Measurements from ENCODE around the gene FAM3D. TPM values are rescaled to one million over a fixed set of nuclear protein-coding genes. Genes with fewer than 3 reads are reported as not detected.
"Not testable (repeated sequence)": the region's sequence is repeated elsewhere in the genome, so short reads cannot be mapped to it uniquely, and the experiment has no call there.

The FAM3D gene, protein sequence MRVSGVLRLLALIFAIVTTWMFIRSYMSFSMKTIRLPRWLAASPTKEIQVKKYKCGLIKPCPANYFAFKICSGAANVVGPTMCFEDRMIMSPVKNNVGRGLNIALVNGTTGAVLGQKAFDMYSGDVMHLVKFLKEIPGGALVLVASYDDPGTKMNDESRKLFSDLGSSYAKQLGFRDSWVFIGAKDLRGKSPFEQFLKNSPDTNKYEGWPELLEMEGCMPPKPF
- not detected in 2 replicates for total RNA-seq

DNA sequence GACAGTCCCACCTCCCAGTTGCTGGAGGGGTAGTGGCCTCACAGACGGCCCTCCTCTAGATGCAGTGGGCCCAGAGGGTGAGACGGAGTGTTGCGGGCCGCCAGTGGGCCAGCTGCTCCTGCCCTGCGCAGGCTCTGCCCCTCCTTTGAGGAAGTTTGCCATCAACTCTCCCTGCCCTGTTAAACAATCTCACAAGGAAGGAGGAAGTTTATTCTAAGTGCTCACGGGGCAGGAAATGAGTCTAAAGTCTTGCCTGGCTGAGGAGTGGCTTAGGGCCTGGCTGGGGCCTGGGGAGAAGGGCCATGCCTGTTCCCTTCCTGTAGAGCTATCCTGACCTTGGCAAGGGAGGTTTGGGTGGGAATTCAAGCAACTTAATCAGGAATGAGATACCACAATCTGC lies at the start of gene FAM3D:
Gene FAM3D (minus strand): TSS at position 92 of the 400 bp plus-strand sequence. CDS start 11,211 bp downstream, outside the sequence.
- intact Hi-C loops (cut with micrococcal nuclease) = no loop called here

DNA sequence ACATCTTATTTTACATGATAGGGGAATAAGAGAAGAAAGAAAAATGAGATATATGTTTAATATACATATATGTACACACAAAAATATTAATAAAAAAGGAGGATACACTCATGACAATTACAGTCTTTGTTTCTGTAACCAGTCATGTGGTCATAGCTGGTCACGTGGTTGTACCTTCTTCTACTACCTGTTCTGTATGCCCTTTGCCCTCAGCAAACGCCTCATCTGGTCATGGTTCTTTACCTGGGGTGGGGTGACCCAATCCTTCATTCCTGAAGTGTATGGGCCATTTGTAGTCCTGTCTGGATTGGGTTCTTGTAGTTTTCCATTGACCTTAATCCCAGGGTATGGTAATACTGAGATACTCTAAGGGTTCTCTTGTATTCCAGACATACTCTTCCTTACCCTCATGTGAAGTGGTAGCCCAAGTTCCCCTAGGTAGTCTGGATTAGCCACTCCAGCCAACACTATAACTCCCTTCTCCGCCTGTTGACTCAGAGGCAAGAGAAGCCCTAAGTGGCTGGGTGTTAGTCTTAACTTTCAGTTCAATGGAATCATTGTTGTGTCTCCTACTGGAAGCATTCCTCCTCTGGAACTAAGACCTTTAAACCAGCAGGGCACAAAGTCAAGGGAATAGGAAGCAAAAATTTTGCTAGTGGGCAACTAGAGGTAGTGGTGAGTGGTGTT lies 47.3 kb upstream of the FAM3D start:
- intact Hi-C loops (cut with micrococcal nuclease) = no loop called here

DNA sequence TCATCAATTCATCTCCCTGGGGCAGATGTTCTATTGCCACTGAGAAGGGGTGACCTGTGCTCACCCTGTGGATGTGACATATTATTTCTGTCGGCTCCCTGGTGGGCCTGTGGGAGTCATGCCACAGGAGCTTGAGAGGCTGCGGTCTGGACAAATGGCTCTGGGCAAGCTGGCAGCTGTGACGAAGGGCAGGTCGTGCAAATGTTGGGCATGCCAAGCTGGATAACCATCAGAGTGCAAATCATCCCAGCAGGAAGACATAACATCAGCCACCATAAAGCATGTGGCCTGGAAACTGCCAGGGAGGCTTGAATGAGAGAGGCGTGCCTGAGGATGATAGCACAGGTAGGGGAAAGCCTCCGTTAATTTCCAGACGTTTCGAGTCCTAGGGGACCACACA lies 45.3 kb upstream of the FAM3D start:
- intact Hi-C loops (cut with micrococcal nuclease) = no loop called here

DNA sequence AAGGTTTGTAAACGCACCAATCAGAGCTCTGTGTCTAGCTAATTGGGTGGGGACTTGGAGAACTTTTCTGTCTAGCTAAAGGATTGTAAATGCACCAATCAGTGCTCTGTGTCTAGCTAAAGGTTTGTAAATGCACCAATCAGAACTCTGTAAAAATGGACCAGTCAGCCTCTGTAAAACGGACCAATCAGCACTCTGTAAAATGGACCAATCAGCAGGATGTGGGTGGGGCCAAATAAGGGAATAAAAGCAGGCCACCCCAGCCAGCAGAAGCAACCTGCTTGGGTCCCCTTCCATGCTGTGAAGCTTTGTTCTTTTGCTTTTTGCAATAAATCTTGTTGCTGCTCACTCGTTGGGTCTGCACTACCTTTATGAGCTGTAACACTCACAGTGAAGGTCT lies 42.4 kb upstream of the FAM3D start:
- intact Hi-C loops (cut with micrococcal nuclease) = not testable (repeated sequence)

DNA sequence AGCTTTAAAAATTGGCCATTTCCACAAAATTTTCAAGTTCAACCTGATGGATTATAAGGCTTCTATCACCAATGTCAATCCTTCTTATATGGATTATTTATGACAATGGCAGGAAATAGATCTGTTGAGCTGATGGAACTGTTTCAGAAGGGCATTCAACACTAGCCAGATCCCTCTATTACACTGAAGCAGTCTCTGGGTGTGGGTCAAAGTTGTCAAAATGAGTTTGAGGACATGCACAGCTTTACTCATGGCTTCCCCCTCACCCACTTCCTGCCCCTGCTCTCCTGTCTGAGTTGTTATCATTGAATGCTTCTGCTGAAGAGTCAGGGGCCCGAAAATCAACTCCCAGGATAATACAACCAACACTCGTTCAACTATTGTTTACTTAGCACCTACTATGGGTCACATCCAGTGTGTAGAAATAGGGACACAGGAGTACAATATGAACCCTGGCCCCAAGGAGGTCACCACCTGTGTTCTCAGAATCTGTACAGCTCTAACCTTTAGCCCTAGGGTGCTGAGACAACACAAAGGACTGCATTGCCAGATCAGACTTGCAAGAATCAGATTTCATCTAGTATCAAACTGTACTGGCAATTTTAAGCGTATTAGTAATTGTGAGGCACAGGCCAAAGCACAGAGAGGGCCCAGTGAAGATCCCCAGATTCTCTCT lies 41.7 kb upstream of the FAM3D start:
- intact Hi-C loops (cut with micrococcal nuclease) = no loop called here

DNA sequence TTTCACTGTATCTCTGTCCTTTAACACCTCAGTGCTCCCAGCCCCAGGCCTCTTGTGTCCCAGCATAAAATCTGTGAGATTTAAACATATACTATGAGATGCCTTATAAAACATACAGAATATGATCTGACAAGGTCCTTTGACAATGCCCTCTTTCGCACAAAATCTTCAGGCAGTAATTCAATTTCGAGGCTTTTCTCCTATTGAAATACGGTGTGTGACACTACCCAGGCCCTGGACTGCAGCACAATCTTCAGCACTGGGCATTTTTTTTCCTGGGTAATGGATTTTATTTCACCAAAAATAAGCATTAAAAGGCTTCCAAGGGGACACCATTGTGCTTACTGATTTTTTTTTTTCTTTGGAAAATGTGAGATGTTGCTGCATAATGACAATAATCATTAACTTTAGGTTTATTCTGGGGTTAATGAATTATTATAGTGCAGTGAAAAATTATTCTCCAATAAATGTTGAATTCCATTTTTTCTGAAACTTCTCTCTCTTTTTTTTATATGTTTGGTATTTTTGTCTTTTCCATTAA lies 40.9 kb upstream of the FAM3D start:
- intact Hi-C loops (cut with micrococcal nuclease) = no loop called here

DNA sequence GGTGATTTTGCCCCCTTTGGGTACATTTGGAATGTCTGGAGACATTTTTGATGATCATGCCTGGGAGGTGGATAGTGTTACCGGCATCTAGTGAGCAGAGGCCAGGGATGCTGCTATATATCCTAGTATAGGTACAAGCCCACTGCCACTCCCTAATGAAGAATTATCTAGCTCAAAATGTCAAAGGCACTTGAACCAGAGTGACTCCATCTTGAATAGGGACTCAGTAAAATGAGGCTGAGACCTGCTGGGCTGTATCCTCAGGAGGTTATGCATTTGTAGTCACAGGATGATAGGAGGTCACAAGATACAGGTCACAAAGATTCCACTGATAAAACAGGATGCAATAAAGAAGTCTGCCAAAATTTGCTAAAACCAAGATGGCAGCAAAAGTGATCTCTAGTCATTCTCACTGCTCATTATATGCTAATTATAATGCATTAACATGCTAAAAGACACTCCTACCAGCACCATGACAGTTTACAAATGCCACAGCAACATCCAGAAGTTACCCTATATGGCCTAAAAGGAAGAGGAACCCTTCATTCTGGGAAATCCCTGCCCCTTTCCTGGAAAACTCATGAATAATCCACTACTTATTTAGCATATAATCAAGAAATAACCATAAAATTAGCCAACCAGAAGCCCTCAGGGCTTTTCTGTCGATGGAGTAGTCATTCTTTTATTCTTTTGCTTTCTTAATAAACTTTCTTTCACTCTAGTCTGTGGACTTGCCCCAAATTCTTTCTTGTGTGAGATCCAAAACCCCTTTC lies 40.0 kb upstream of the FAM3D start:
- intact Hi-C loops (cut with micrococcal nuclease) = no loop called here

DNA sequence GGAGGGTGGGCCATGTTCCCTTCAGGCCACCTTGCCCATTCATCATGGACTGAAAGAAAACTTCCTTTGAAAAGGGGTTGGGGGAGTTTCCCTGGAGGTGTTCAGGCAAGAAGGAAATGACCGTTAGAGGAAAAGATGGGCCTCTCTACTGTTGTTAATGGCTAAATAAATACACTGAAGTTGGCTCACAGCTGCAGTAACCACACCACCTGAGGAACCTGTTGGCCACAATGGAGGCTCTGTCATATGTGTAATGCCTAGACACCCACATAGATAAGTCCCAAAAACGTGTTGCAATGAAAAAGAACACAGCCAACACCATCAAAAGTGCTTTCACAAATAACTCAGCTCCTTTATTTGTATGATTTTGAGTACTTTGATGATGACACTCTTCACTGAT lies 38.2 kb upstream of the FAM3D start:
- intact Hi-C loops (cut with micrococcal nuclease) = no loop called here

DNA sequence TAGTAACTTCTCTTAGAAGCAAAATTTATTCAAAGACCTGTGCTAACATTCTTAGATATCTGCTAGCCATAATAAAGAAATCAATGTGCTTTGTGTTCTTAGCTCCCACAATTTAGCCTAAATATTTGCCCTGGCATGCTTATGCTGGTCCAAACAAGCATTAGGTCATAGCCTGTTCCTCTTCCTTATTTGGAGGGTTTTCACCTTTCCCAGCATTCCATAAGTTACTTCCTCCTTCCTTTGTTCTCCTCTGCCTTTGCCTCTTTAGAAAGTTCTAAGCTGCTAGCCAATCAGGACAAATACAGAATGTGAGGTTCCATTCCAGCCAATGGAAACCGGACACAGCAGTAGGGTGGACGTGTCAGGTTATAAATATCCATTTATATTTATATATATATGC lies 37.7 kb upstream of the FAM3D start:
- intact Hi-C loops (cut with micrococcal nuclease) = not testable (repeated sequence)

DNA sequence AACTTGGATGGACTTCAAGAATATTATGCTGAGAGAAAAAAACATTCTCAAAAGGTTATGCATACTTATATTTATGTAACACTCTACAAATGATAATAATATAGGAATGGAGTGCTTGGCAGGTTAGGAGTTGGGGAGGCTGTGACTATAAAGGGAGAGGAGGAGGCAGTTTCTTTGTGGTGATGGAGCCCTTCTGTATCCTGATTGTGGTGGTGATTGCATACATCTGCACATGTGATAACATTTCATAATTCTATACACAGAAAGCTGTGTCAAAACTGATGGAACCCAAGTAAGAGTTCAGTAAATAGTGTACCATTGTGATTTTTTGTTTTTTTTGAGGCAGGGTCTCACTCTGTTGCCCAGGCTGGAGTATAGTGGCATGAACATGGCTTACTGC lies 31.7 kb upstream of the FAM3D start:
- intact Hi-C loops (cut with micrococcal nuclease) = no loop called here

DNA sequence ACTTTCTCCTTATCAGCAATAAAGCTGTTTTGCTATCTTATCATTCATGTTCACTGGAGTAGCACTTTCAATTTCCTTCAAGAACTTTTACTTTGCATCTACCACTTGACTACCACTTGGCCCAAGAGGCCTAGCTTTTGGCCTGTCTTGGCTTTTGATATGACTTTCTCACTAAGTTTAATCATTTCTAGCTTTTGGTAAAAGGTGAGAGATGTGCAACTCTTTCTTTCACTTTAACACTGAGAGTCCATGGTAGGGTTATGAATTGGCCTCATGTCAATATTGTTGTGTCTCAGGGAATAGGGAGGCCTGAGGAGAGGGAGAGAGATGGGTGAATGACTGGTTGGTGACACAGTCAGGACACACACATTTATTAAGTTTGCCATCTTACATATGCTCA lies 31.0 kb upstream of the FAM3D start:
- intact Hi-C loops (cut with micrococcal nuclease) = no loop called here

DNA sequence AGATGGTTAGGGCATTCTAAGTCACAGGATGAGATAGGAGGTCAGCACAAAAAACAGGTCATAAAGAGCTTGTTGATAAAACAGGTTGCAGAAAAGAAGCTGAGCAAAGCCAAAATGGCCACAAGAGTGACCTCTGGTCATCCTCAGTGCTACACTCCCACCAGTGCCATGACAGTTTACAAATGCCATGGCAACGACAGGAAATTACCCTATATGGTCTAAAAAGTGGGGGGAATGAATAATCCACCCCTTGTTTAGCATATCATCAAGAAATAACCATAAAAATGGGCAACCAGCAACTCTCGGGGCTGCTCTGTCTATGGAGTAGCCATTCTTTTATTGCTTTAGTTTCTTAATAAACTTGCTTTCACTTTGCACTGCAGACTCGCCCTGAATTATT lies 30.2 kb upstream of the FAM3D start:
- intact Hi-C loops (cut with micrococcal nuclease) = not testable (repeated sequence)

DNA sequence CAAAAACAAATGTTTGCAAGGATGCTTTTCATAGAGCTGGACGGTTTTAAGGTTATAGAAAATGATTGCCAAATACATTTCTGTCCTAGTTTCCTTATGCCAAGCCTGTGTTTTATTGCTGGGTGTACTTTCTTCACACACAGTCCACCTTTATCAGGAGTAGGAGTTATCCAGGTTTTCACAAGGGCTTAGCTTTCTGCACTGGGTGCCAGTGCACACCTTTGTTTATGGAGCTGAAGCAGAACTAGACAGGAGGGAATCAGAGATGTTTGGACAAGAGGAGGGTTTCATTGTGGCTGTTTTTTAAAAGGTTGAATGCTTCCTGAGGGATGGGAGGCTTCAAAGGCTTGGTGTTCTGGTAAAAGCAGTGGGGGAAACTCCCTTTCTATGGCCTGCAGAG lies 29.5 kb upstream of the FAM3D start:
- intact Hi-C loops (cut with micrococcal nuclease) = no loop called here

DNA sequence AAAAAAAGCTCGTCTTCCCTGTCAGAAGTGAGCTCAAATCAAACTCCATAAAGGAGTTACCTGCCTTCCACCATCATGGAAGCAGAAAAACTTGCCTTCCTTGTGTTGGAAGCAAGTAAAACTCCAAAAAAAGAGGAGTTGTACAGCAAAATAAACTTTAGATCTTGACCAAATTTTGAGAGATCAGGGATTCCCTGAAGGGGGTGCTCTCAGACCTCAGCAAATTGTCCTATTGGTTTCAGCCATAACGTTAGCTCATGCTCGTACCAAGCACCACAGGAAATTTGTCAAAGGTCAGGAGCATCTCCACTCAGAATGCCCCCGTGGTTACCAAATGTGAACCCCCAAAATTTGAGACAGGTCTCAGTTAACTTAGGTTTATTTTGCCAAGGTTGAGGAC lies 28.7 kb upstream of the FAM3D start:
- intact Hi-C loops (cut with micrococcal nuclease) = not testable (repeated sequence)

DNA sequence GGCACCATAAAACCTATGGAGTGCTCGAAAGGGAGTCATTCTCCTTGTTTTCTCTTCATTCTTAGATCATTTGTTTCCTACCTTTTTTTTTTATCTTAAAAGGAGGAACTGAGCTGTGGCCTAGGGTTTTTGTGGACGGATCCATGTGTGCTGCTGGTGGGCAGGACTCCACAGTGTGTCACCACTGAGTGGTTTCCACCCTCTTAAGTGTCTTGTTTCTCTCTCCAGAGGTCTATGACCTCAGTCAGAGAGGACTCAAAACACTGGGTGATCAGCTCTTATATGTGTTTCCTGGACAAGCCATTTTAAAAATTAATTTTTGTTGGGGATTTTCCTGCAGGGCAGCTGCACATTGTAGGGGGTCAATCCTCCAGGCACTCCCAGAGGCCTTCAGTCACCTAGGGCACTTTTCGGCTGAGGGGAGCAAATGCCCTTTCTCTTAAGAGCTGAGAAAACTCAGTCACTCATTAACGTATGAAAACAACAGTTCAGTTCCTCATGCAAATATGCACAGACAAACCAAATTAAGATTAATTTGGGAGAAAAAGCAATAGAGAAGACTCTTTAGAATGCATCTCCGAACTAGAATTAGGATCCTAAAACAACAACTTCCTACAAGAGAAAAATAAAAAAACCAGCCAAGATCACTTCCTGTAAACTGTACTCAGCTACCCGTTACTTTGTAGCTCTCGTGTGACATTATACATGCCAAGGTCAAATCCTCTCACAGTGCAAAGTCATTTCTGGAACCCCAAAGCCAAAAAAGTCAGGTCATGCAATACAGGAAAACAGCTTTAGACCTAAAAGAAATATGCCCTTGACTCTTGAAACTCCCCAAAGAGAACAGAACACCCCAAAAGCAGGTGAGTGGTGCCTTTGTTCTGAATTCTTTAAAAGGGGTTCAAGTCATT lies 27.6 kb upstream of the FAM3D start:
- intact Hi-C loops (cut with micrococcal nuclease) = loop anchor here (5.0 kb wide), 1 partner anchor 358 kb away; the partner anchor contains the start of gene CFAP20DC

DNA sequence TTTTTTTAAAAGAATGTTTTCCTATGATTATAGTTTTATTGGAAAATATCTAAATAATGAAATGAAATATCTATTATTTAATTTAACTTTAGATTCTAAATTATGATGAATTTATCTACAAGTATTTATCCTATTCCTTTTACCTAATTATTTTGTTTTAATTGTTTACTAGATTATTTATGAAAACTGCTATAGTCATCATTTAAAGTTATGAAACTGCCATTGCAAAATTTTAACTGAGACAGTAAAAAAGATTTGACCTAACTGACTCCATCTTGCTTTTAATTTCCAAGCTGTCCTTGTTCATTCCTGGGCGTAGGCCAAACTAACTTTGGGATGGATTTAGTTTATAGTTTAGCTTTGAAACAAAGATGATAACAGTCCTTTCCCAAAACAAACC lies 25.9 kb upstream of the FAM3D start:
- intact Hi-C loops (cut with micrococcal nuclease) = loop anchor here (5.0 kb wide), 1 partner anchor 360 kb away; the partner anchor contains the start of gene CFAP20DC

DNA sequence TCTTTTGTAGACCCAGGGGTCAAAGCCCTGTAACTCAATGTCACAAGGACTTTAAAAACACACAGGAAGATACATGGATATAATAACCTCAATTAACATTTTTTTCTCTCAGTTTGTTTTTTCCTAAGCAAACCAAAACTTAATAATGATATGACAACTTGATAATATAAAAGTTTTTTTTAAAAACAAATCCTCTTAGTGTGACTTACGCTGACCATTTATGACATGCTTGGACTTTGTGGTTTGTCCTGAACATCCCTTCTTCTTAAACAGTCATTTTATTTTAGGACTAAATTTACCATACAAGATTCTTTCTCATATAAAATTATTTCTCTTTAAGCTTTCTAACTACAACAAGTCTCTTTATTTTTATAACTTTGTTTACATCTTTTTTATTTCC lies 25.4 kb upstream of the FAM3D start:
- intact Hi-C loops (cut with micrococcal nuclease) = loop anchor here (5.0 kb wide), 1 partner anchor 360 kb away; the partner anchor contains the start of gene CFAP20DC

DNA sequence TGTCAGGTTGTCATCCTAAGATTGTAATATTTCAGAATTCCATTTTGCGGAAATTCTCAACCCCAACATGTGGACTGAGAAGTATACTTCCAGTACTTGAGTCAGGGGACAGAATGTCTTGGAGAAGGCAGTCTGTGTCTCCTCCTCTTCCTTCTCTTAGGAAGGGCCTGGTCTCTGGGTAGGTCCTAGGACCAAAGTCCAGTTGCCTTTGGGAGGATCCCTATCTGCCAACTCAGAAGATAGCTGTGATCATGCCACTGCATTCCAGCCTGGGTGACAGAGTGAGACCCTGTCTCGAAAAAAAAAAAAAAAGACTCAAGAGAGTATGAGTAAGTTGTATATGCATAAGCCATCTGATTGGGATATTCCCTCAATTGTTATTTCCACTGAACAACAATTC lies 23.9 kb upstream of the FAM3D start:
- intact Hi-C loops (cut with micrococcal nuclease) = loop anchor here (5.0 kb wide), 1 partner anchor 362 kb away; the partner anchor contains the start of gene CFAP20DC

DNA sequence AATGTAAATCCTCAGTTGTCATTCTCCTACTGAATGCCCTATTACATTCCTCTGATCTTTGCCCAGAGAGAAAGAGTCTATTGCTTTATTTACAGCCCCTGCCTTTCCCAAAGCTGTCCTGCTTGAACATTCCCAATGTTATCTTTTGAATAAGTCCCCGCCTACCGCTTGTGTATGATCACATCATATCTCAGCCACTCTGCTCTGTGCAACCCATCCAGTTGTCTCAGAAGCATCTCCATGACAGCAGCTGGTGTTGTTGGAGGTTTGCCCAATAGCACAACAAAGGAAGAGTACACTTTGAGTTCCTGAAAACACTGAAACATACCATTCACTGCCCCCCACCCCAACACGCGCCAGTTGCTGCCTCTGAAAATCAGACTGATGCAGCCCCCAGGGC lies 22.0 kb upstream of the FAM3D start:
- intact Hi-C loops (cut with micrococcal nuclease) = no loop called here

DNA sequence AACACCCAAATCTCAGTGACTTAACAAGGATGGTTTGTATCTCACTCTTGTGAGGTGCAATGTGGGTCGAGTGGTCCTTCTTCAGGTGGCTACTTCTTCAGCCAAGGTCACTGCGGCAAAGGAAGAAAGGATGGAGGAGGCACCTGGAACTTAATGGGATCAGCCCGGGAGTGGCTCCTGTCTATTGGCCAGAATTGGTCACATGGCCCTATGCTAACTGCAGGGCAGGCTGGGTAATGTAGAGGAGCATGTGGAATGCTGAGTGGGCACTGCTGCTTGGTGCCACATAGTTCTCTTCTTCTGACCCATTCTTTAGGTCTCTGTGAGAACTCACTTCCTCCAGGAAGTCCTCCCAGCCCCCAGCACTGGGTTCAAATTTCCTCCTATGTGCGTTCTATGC lies 20.3 kb upstream of the FAM3D start:
- intact Hi-C loops (cut with micrococcal nuclease) = no loop called here

Data from T-helper 1 cell treated with Interleukin-12 subunit alpha and Interleukin-12 subunit beta and Interleukin-4 antibody, amounts not matched to agents 30 ng/mL and 1 ng/mL, for 36 hours (primary cell).